Measurements from ENCODE around the gene CAMK2N2. TPM values are rescaled to one million over a fixed set of nuclear protein-coding genes. Genes with fewer than 3 reads are reported as not detected.
A peak's percentile ranks its signal among the peaks of the same experiment; 100 is the strongest.

The CAMK2N2 gene
- total and polyA plus RNA-seq, 9 of the 15 experiments (the other 6 are each of a cell fraction or from before 2014, with no cell fraction given) = 0.08 to 0.22 (median 0.11) TPM; not detected in 5

DNA sequence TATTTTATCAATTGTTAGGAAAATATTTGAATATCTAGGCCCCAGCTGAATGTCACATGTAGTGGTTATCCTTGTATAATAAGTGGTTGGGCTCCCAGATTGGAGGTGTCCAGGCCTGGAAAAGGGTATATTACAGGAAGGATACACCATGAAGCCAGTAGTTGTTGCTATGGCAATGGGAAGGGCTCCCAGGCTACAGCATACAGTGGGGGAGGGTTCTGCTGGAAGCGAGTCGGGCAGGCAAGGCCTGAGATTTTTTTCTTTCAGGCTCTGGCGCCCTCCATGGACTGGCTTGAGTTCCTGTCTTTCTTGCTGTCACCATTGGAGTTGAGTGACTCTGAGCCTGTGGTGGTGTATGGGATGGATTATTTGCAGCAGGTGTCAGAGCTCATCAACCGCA lies 23.3 kb upstream of the CAMK2N2 start:
- Histone ChIP-seq H3K4me3 (no peak overlapping the region), H3K27me3 (ENCODE audit: control insufficient read depth in 2 of 2, insufficient read depth in 2 of 2, low read length in 2 of 2) (peaks cover 25 to 55% of the 10 kb centered on the region in 2 experiments), H4K20me1 (replicated peaks; ENCODE audit: control insufficient read depth, insufficient read depth, low read length) (peaks cover 12% of the 10 kb centered on the region; the same call in 1 of the 2 replicates), H3K27ac (ENCODE audit: extremely low read depth, low read depth, low read length) (no peak overlapping the region), H3K4me1 (replicated peaks in 1 of 2; ENCODE audit: control insufficient read depth in 2 of 2, insufficient read depth in 2 of 2, low read length in 2 of 2) (no peaks in the 10 kb centered on the region; a peak in 1 of 5 replicates), H3K79me2 (ENCODE audit: control insufficient read depth, insufficient read depth, low read length) (no peaks in the 10 kb centered on the region), H3K36me3 (ENCODE audit: control insufficient read depth, insufficient read depth, low read length) (no peaks in the 10 kb centered on the region), H3K9me3 (replicated peaks; ENCODE audit: control insufficient read depth, insufficient read depth, low read depth, low read length) (no peaks in the 10 kb centered on the region), H3K9ac (ENCODE audit: insufficient read depth in 1 of 2, low read depth in 2 of 2, low read length in 2 of 2) (no peak overlapping the region), H3K4me2 (ENCODE audit: insufficient read depth, low read length) (no peak overlapping the region), H2AFZ (ENCODE audit: low read depth, low read length) (no peak overlapping the region), H3K9me1 (ENCODE audit: control insufficient read depth, insufficient read depth, low read length) (no peaks in the 10 kb centered on the region)
- ChIA-PET POLR2A (interaction anchor here (0.7 kb wide), 1 partner anchor 98 kb away, joined by 3 read pairs; no protein-coding TSS in a partner anchor), CTCF (ENCODE audit: low intra/inter-chr PET ratio) (interaction anchor here (0.9 kb wide), 1 partner anchor 390 kb away, joined by 6 read pairs; no protein-coding TSS in a partner anchor)
- in situ Hi-C loops (cut with MboI) (loop anchor here (5.0 kb wide), 1 partner anchor 392 kb away; no protein-coding TSS in a partner anchor), intact Hi-C loops (cut with micrococcal nuclease) (loop anchor here (1.0 to 5.0 kb wide), 4 partner anchors 34 to 242 kb away; no protein-coding TSS in a partner anchor)
- DNase-seq (ENCODE audit: extremely low read depth in 1 of 4, low spot score in 3 of 4) (peak; percentile 74 to 79 (median 76)), ATAC-seq (peak; percentile 90), FAIRE-seq (peak; percentile 91)
- WGBS (ENCODE audit: insufficient coverage, low coverage, missing lambda C conversion rate) = 0% methylated on average over 4 of the region's 4 CpGs
- no TSS peak for BruUV-seq (replicated peaks)
- TF ChIP-seq POLR3A (IDR thresholded peaks at IDR 0.05; ENCODE audit: borderline replicate concordance, extremely low read depth, insufficient read depth, insufficient read length) = no peak
- 0 out of 2 replicates have a peak, but pooled peaks have one; percentile 36 for TF ChIP-seq BMI1 (IDR thresholded peaks at IDR 0.05; ENCODE audit: low read length)
- TF ChIP-seq CTCF (IDR thresholded peaks at IDR 0.05 in 2 of 3, conservative IDR thresholded peaks at IDR 0.05 in 1 of 3; ENCODE audit: insufficient read depth in 2 of 3, low read depth in 1 of 3, low read length in 3 of 3) = peak; percentile 73 to 81 (median 76)
- TF ChIP-seq PKNOX1 (IDR thresholded peaks at IDR 0.05) = peak; percentile 64
- TF ChIP-seq, protein P1, sequence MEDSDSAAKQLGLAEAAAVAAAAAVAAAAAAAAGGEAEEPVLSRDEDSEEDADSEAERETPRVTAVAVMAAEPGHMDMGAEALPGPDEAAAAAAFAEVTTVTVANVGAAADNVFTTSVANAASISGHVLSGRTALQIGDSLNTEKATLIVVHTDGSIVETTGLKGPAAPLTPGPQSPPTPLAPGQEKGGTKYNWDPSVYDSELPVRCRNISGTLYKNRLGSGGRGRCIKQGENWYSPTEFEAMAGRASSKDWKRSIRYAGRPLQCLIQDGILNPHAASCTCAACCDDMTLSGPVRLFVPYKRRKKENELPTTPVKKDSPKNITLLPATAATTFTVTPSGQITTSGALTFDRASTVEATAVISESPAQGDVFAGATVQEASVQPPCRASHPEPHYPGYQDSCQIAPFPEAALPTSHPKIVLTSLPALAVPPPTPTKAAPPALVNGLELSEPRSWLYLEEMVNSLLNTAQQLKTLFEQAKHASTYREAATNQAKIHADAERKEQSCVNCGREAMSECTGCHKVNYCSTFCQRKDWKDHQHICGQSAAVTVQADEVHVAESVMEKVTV (CRISPR knock-in tag; IDR thresholded peaks at IDR 0.05) = peak; percentile 48; the same call in 1 of the 2 replicates
- TF ChIP-seq RAD51 (IDR thresholded peaks at IDR 0.05; ENCODE audit: borderline replicate concordance, low read depth) = no peak
- TF ChIP-seq RBM34 (IDR thresholded peaks at IDR 0.05; ENCODE audit: borderline replicate concordance, insufficient read depth, low read length) = no peak
- TF ChIP-seq, protein P2, sequence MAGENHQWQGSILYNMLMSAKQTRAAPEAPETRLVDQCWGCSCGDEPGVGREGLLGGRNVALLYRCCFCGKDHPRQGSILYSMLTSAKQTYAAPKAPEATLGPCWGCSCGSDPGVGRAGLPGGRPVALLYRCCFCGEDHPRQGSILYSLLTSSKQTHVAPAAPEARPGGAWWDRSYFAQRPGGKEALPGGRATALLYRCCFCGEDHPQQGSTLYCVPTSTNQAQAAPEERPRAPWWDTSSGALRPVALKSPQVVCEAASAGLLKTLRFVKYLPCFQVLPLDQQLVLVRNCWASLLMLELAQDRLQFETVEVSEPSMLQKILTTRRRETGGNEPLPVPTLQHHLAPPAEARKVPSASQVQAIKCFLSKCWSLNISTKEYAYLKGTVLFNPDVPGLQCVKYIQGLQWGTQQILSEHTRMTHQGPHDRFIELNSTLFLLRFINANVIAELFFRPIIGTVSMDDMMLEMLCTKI (IDR thresholded peaks at IDR 0.05; ENCODE audit: partially characterized antibody) = no peak
- TF ChIP-seq, protein P3, sequence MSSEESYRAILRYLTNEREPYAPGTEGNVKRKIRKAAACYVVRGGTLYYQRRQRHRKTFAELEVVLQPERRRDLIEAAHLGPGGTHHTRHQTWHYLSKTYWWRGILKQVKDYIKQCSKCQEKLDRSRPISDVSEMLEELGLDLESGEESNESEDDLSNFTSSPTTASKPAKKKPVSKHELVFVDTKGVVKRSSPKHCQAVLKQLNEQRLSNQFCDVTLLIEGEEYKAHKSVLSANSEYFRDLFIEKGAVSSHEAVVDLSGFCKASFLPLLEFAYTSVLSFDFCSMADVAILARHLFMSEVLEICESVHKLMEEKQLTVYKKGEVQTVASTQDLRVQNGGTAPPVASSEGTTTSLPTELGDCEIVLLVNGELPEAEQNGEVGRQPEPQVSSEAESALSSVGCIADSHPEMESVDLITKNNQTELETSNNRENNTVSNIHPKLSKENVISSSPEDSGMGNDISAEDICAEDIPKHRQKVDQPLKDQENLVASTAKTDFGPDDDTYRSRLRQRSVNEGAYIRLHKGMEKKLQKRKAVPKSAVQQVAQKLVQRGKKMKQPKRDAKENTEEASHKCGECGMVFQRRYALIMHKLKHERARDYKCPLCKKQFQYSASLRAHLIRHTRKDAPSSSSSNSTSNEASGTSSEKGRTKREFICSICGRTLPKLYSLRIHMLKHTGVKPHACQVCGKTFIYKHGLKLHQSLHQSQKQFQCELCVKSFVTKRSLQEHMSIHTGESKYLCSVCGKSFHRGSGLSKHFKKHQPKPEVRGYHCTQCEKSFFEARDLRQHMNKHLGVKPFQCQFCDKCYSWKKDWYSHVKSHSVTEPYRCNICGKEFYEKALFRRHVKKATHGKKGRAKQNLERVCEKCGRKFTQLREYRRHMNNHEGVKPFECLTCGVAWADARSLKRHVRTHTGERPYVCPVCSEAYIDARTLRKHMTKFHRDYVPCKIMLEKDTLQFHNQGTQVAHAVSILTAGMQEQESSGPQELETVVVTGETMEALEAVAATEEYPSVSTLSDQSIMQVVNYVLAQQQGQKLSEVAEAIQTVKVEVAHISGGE (CRISPR knock-in tag; IDR thresholded peaks at IDR 0.05) = no peak
- peak; percentile 80; the same call in 1 of the 2 replicates for TF ChIP-seq STAG1 (CRISPR knock-in tag; IDR thresholded peaks at IDR 0.05; ENCODE audit: borderline replicate concordance)

Measured in K562 (cell line).